B cell (primary cell): ENCODE data around the gene XIAP. TPM values are rescaled to one million over a fixed set of nuclear protein-coding genes. Genes with fewer than 3 reads are reported as not detected.

Experiments
- polyA plus RNA-seq: library from polyadenylated mRNA; depleted of rRNA; stranded (reverse); fragments of >200 nt; gene quantifications from 2 replicates; pipeline ENCODE4 v1.2.3, GENCODE V29; 2012
- small RNA-seq: library from RNA; depleted of rRNA; stranded (forward); fragments of <200 nt; gene quantifications from one replicate; pipeline ENCODE3, GENCODE V24; 2012; ENCODE audit warnings: low replicate concordance, low read depth; ENCODE audit not compliant: insufficient read length
- total RNA-seq, 2 donors: library from RNA; stranded (reverse); fragments of 120-200 nt in 1 of 2; gene quantifications; 1 replicate in 1 of 2; 2 replicates in 1 of 2; pipeline versions ENCODE4 v1.2.3 to v1.2.4, GENCODE V29; 2013 to 2022

The XIAP gene
- total and polyA plus RNA-seq, 2 donors (not counting 1 experiment from before 2014, with no cell fraction given): 9.2 to 36.2 TPM

Small RNA genes lying within 50 kb of the gene (small RNA-seq; reads per million reads assigned to genes)
- gene RF00019 (not detected), gene RN7SL190P (not detected), gene RNU6-122P (not detected)

Other genes with a start within 250 kb of the XIAP start
- 113 and 126 TPM in 2 replicates for gene THOC2, start 127.0 kb upstream of the XIAP start, total RNA-seq
- gene THOC2, start 127.0 kb upstream of the XIAP start, polyA plus RNA-seq: 34.7 and 51.9 TPM in 2 replicates
- gene STAG2, start 101.7 kb downstream of the XIAP start, total RNA-seq: 115 and 117 TPM in 2 replicates
- 15.3 and 24.8 TPM in 2 replicates for gene STAG2, start 101.7 kb downstream of the XIAP start, polyA plus RNA-seq